SIG-M5 treated with dmso at 0.1 percent for 504 hours (cell line): Measurements from ENCODE around the gene DUS4L.
"Not testable (repeated sequence)": the region's sequence is repeated elsewhere in the genome, so short reads cannot be mapped to it uniquely, and the experiment has no call there.

Experiments
- DNase-seq: peaks from one replicate; lab custom pipeline; 2025; ENCODE audit not compliant: unreplicated experiment; lab: John Stamatoyannopoulos, UW

DUS4L gene

DNA sequence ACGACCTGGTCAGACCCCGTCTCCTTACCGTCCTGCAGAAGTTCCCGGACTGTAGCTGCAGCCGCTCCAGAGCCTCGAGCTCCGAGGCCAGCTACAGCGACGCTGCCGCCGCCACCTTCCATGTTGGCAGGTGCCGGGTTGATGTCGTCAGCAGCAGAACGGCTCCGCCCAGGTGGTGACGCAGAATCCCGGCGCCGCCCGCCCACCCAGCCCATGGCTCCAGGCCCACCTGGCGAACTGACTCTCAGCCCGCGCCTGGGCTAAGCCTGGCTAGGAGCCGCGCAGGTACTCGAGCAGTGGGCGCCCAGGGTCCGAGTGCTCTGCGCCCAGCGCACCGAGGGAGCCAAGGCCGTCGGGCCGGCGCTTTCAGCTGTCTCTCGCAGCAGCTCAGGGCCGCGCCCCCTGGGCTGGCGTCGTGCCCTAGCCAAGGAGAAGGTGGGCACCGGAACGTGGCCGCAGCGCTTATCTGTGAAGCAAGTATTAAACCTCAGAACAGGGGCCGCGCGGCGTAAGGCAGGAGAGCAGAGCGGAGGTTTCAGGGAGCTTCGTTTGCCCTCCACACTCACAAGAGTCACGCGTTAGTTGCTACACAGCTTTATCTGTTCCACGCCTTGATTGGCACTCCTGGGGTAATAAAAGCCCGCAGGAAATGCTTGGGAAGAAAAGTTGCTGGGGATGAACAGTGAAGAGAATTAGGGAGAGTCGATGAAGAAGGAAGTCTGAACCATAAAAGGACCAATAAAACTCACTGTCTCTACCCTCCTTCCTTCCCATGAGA, at the start of gene DUS4L, which contains the start of gene COG5:
DUS4L (plus strand) TSS at position 197 of the 778 bp plus-strand sequence. CDS start 3,100 bp downstream, outside the sequence.
COG5 (minus strand) TSS at position 146 of the 778 bp plus-strand sequence; CDS start at position 122, 24 bp downstream.
- DNase-seq: peak; percentile 55

- no peak for DNase-seq
Measured at GRCh38 chr7:107526672-107527071, 37.1 kb upstream of the DUS4L start.

DNA sequence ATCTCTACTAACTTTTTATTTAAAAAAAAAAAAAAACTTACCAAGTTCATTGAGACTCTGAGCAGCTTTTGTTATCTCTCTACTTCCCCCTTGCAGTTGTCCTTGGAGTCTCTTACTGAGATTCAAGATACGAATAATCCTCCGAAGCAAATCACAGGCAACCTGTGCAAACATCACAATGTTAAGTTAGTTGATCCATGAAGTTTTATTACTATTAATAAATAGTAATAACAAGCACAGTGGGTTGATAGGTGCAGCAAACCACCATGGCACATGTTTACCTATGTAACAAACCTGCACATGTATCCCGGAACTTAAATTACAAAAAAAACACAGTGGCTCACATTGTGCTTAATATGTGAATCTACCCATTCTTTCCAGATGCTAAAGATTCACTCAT, 36.6 kb upstream of the DUS4L start:
- no peak for DNase-seq

DNA sequence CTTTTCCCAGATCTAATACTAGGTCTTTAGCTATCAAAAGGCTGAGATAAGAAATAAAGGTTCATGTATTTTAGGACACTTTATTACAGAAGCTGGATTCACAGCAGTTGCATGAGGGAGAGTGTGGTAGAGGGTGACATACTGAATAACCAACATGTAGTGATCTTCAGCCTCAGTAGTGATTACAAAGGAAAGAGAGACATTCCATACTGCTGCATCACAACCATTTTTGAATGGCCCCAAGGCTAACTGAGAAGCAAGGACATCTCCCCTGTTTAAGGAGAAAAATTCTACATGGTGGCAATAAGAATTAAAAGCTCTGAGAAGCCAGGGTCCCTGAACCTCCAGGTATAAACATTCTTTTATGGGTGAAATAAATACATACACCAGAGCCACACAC, 35.3 kb upstream of the DUS4L start:
- DNase-seq: no peak

DNA sequence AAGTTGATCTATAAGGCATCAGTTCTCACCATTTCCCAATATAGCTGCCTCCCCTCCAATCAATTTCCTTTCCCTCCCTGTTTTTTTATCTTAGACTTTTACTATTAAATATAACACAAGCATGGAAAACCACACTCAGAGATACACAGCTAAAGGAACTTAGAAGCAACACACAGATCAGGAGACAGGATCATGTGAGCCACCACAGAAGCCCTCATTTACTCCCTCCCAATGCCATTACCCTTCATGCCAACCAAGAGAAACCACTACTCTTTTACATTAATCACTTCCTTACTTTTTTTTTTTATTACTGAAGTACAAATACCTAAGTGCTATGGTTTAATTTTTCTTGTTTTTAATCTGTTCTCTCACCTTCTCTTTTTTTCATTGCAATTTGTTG, 33.0 kb upstream of the DUS4L start:
- DNase-seq: no peak

DNA sequence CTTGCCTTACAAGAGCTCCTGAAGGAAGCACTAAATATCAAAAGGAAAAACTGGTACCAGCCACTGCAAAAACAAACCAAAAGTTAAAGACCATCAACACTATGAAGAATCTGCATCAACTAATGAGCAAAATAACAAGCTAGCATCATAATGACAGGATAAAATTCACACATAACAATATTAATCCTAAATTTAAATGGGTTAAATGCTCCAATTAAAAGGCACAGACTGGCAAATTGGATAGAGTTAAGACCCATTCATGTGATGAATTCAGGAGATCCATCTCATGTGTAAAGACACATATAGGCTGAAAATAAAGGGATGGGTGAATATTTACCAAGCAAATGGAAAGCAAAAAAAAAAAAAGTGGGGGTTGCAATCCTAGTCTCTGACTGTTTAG, 29.6 kb upstream of the DUS4L start:
- no peak for DNase-seq

GRCh38 chr7:107537228-107537627, 26.5 kb upstream of the DUS4L start:
- DNase-seq: not testable (repeated sequence)

GRCh38 chr7:107538001-107538400, 25.8 kb upstream of the DUS4L start:
- DNase-seq: no peak

GRCh38 chr7:107543338-107543993, 20.3 kb upstream of the DUS4L start:
- no peak for DNase-seq

- no peak for DNase-seq
Measured at GRCh38 chr7:107544848-107545591, 18.8 kb upstream of the DUS4L start.

DNA sequence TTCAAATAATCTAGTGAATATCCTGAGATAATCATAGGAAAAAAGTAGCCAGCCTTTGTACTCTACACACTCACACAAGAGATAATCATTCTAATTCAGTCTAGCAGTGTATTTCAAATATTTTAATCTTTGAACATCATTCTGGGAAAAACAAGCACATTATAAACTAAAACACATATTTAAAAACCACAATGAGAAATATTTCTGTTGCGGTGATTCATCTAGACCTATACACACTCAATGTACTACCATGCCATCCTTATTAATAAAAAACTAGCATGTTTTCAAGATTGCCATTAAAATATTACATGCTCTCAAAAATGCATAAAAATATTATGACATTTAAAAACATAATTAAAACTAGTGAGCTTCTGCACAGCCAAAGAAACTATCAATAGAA, 11.8 kb upstream of the DUS4L start:
- DNase-seq: no peak

- no peak for DNase-seq
Measured at GRCh38 chr7:107555893-107556292, 7.9 kb upstream of the DUS4L start.

GRCh38 chr7:107559864-107560263, 3.9 kb upstream of the DUS4L start:
- no peak for DNase-seq

DNA sequence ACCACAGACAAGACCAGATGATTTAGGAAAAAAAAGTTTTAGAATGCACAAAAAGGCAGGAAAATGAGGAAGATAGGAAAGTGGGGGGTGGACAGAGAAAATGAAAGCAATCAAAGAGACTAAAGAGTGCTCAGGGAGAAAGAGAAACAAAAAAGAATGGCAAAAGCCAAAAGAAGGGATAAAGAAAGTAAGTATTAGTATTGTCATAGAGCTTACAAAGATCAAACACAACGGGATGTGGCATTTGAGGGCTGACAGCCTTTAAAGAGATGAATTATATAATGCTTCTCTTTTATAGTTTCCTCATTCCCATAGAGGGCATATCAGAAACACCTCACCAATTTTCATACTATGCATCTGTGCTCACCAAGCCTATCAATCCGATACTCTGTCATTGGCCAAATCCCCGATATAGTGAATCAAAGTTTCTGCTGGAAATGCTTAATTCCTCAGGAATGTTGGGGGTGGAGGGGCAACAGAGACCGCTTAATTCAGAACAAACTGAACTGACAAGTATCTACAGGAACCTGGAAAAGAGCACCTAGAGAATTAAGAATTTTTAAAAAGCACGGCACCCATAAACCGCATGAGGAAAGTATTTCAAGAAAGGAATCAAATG, 2.8 kb upstream of the DUS4L start:
- no peak for DNase-seq

- DNase-seq: peak; percentile 43
Measured at GRCh38 chr7:107563081-107563774, 543 bp upstream of the DUS4L start.

- DNase-seq: no peak
Measured at GRCh38 chr7:107564553-107565298, 955 bp downstream of the DUS4L start.

GRCh38 chr7:107570298-107570697, 6.5 kb downstream of the DUS4L start:
- DNase-seq: no peak

GRCh38 chr7:107573537-107573936, 9.8 kb downstream of the DUS4L start:
- no peak for DNase-seq

DNA sequence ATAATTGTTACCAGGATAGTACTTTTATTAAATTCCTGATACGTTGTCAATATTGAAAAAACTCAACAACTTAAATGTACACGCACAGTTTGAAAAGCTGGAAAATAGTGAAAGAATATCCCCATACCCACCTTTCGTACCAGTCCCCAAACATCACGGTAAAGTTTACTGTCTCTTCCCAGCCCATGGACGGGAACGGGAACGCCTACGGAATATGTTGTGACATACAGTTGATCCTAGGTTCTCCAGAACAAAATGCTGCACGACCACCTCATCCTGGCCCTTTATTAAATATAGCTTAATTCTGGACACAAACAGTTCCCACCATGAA, 15.7 kb downstream of the DUS4L start:
- DNase-seq: no peak
